OCI-LY7 (cell line): ENCODE measurements around the gene GGCX. TPM values are rescaled to one million over a fixed set of nuclear protein-coding genes. Genes with fewer than 3 reads are reported as not detected.

Experiments used
- BruUV-seq: library from RNA; stranded (reverse); fragments of 400-500 nt; replicated peaks from 2 replicates; lab custom pipeline; 2021; lab: Mats Ljungman, UMichigan
- CTCF ChIA-PET: fragments of 300-600 bp; sonication (Branson Sonifier 250); formaldehyde crosslinking; loops from one replicate; lab custom pipeline; 2022; ENCODE audit warnings: antibody characterized with exemption; ENCODE audit not compliant: unreplicated experiment; lab: Charles Lee
- POLR2A ChIA-PET: fragments of 300-600 bp; sonication (Branson Sonifier 250); formaldehyde crosslinking; loops from one replicate; lab custom pipeline; 2022; ENCODE audit warnings: antibody characterized with exemption; lab: Charles Lee
- DNase-seq: peaks from one replicate; pipeline ENCODE4 v3.0.0-alpha.2; 2015; ENCODE audit warnings: low spot score
- H2AFZ ChIP-seq: fragments of 200-600 bp; sonication (generic), shearing (Covaris generic); 2 replicates; pipeline ENCODE4 v1.6.1; 2014; ENCODE audit warnings: mild to moderate bottlenecking, antibody characterized with exemption, low read length, moderate library complexity
- H3K27ac ChIP-seq: fragments of 200-600 bp; sonication (generic); 2 replicates; pipeline ENCODE4 v1.5.1; 2014; ENCODE audit warnings: mixed run types, low read depth, mild to moderate bottlenecking, moderate library complexity, low read length, inconsistent platforms; ENCODE audit not compliant: poor library complexity, severe bottlenecking
- H3K36me3 ChIP-seq: fragments of 200-600 bp; sonication (generic); 2 replicates; pipeline ENCODE4 v1.6.1; 2014; ENCODE audit warnings: mild to moderate bottlenecking, antibody characterized with exemption, low read length, moderate library complexity, mixed read lengths; ENCODE audit not compliant: insufficient read depth
- H3K4me1 ChIP-seq: fragments of 200-600 bp; sonication (generic); 2 replicates; pipeline ENCODE4 v1.5.1; 2014; ENCODE audit warnings: mild to moderate bottlenecking, low read length; ENCODE audit not compliant: insufficient read depth, poor library complexity, severe bottlenecking
- H3K4me2 ChIP-seq: fragments of 200-600 bp; sonication (generic); 2 replicates; pipeline ENCODE4 v1.6.1; 2014; ENCODE audit warnings: mild to moderate bottlenecking, low read length
- H3K4me3 ChIP-seq: fragments of 200-600 bp; sonication (generic); 2 replicates; pipeline ENCODE4 v1.5.1; 2014; ENCODE audit warnings: mild to moderate bottlenecking, low read depth, low read length; ENCODE audit not compliant: poor library complexity, severe bottlenecking
- H3K79me2 ChIP-seq: fragments of 200-600 bp; sonication (generic); 2 replicates; pipeline ENCODE4 v1.6.1; 2016; ENCODE audit warnings: low read depth, mild to moderate bottlenecking, low read length, moderate library complexity, mixed read lengths; ENCODE audit not compliant: insufficient read depth
- H3K9me2 ChIP-seq: fragments of 200-600 bp; sonication (generic); 2 replicates; pipeline ENCODE4 v1.6.1; 2016; ENCODE audit warnings: mild to moderate bottlenecking, low read length, mixed read lengths; ENCODE audit not compliant: insufficient read depth
- H3K9me3 ChIP-seq: fragments of 200-600 bp; sonication (generic); 2 replicates; pipeline ENCODE4 v1.6.1; 2014; ENCODE audit warnings: mild to moderate bottlenecking, mixed run types, low read length, mixed read lengths
- H4K20me1 ChIP-seq: fragments of 200-600 bp; sonication (generic); 2 replicates; pipeline ENCODE4 v1.6.1; 2014; ENCODE audit warnings: mild to moderate bottlenecking, antibody characterized with exemption, low read length, moderate library complexity, mixed read lengths; ENCODE audit not compliant: insufficient read depth
- EZH2phosphoT487 ChIP-seq: fragments of 200-600 bp; sonication (generic); IDR thresholded peaks from 2 replicates; pipeline ENCODE4 v1.6.1; 2018; ENCODE audit warnings: low read depth, borderline replicate concordance, mild to moderate bottlenecking, mixed run types, antibody characterized with exemption, low read length, moderate library complexity, mixed read lengths
- intact Hi-C: fragments of 100-400 bp; cut with micrococcal nuclease; formaldehyde crosslinking; loops from one replicate; pipeline ENCODE4 v1.10.0; 2022; ENCODE audit not compliant: unreplicated experiment
- total RNA-seq, 2 experiments: library from RNA; depleted of rRNA in 1 of 2; stranded (reverse); fragments of >200 nt in 1 of 2; shearing (Covaris generic) in 1 of 2; gene quantifications; 2 replicates each; pipeline ENCODE4 v1.2.3, GENCODE V29; 2014 to 2022
- TF ChIP-seq, protein P1 (sequence below): fragments of 200-600 bp; sonication (generic); conservative IDR thresholded peaks from 2 replicates; pipeline ENCODE4 v1.5.1; 2014; ENCODE audit warnings: mild to moderate bottlenecking, antibody characterized with exemption, low read length, moderate library complexity, mixed read lengths

The GGCX gene
- total RNA-seq, 2 experiments from 2014 or later, result 32.5 to 33.3 TPM

DNA sequence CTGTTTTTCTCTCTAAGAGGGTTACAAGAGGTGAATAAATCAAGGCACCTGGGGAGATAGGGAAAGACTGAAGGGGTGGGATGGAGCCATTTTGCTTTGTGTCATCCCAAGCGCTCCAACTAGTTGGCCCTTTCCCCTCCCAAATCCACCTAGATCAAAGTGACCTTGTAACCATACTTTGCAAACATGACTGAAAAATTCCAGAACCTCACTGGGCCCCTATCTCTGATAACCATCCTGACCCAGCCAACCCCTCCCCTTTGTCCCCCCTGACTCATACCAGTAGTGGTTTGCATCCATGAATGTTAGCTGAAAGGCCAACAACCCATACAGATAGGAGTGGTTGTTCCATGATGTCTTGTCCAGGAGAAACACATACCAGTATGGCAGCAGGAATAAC, 3.1 kb downstream of the GGCX start:
- Histone ChIP-seq H3K9me2 (no peaks in the 10 kb centered on the region), H3K4me2 (no peak overlapping the region), H3K79me2 (peaks cover 13% of the 10 kb centered on the region), H3K4me3 (no peak overlapping the region), H3K4me1 (peaks cover 16% of the 10 kb centered on the region), H3K27ac (no peak overlapping the region), H3K9me3 (no peaks in the 10 kb centered on the region), H4K20me1 (no peaks in the 10 kb centered on the region), H2AFZ (no peak overlapping the region), H3K36me3 (peaks cover 49% of the 10 kb centered on the region)
- no TSS peak for BruUV-seq
- POLR2A ChIA-PET, result interaction anchor here (1.2 to 1.8 kb wide), 2 partner anchors 9 to 12 kb away, joined by 3 to 7 read pairs; no protein-coding TSS in a partner anchor
- DNase-seq, result no peak
- intact Hi-C loops, result no loop called here
- no peak for TF ChIP-seq EZH2phosphoT487
- TF ChIP-seq, protein P1, sequence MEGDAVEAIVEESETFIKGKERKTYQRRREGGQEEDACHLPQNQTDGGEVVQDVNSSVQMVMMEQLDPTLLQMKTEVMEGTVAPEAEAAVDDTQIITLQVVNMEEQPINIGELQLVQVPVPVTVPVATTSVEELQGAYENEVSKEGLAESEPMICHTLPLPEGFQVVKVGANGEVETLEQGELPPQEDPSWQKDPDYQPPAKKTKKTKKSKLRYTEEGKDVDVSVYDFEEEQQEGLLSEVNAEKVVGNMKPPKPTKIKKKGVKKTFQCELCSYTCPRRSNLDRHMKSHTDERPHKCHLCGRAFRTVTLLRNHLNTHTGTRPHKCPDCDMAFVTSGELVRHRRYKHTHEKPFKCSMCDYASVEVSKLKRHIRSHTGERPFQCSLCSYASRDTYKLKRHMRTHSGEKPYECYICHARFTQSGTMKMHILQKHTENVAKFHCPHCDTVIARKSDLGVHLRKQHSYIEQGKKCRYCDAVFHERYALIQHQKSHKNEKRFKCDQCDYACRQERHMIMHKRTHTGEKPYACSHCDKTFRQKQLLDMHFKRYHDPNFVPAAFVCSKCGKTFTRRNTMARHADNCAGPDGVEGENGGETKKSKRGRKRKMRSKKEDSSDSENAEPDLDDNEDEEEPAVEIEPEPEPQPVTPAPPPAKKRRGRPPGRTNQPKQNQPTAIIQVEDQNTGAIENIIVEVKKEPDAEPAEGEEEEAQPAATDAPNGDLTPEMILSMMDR, result no peak
- CTCF ChIA-PET, result no interaction called here

DNA sequence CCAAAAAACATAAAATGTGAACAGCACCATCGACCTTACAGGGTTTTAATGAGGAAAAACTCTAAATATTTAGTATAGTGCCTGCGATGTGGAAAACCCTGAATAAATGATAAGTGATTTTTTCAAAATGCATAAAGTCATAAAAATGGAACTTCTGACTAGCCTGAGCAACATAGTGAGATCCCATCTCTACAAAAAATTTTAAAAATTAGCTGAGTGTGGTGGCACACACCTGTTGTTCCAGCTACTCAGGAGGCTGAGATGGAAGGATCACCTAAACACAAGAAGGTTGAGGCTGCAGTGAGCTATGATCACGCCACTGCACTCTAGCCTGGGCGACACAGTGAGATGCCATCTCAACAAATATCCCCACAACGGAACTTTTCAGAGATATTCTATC, 4.2 kb downstream of the GGCX start:
- H3K36me3 ChIP-seq, result peaks cover 59% of the 10 kb centered on the region
- no peak overlapping the region for H3K4me2 ChIP-seq
- no TSS peak for BruUV-seq
- intact Hi-C loops, result no loop called here
- no peaks in the 10 kb centered on the region for H3K9me2 ChIP-seq
- DNase-seq, result no peak
- ChIA-PET CTCF (interaction anchor here (1.5 kb wide), 1 partner anchor 11 kb away, joined by 3 read pairs; no protein-coding TSS in a partner anchor), POLR2A (interaction anchor here (1.1 to 1.9 kb wide), 6 partner anchors 12 to 150 kb away, joined by 3 to 6 read pairs (median 4); partner anchors contain the start of gene RNF181)
- no peak overlapping the region for H3K27ac ChIP-seq
- H3K4me1 ChIP-seq, result peaks cover 10% of the 10 kb centered on the region
- no peak overlapping the region for H2AFZ ChIP-seq
- no peak overlapping the region for H3K4me3 ChIP-seq
- TF ChIP-seq EZH2phosphoT487, result no peak
- TF ChIP-seq, protein P1, result no peak
- H4K20me1 ChIP-seq, result no peaks in the 10 kb centered on the region
- no peaks in the 10 kb centered on the region for H3K9me3 ChIP-seq
- peaks cover 13% of the 10 kb centered on the region for H3K79me2 ChIP-seq

DNA sequence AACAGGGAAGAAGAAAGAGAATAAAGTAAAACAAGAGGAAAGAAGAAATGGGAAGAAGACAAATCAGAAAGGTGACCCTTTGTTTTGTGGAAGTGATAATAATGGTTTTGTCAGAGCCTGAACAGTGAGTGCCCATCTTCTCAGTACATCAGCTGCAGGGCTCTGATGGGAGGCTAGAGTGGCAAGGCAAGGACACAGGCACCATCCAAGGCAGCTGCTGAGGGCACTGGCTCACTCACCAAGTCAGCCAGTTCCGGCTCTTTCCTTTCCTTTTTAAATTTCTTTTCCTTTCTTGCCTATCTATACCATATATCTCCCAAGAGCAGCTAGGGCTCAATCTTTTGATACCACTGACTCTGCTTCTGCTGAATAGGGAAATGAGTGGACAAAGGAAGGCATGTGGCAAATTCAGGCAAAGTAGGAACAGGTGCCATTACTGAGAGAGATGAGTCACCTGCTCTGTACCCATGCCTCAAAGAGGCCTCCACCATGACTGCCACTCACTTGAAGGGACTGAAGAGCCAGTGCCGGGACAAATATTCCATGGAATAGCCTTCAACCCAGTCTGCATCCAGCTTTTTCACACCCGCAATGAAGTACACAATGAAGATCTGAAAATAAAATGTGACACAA, 6.2 kb downstream of the GGCX start:
- Histone ChIP-seq H3K4me2 (no peak overlapping the region), H3K27ac (no peak overlapping the region), H4K20me1 (no peaks in the 10 kb centered on the region), H2AFZ (no peak overlapping the region), H3K4me3 (no peak overlapping the region), H3K9me2 (no peaks in the 10 kb centered on the region), H3K36me3 (peaks cover 78% of the 10 kb centered on the region), H3K4me1 (peaks cover 2% of the 10 kb centered on the region), H3K79me2 (peaks cover 4% of the 10 kb centered on the region), H3K9me3 (no peaks in the 10 kb centered on the region)
- no peak for TF ChIP-seq EZH2phosphoT487
- TF ChIP-seq, protein P1, result no peak
- intact Hi-C loops, result no loop called here
- DNase-seq, result no peak
- CTCF ChIA-PET, result no interaction called here
- POLR2A ChIA-PET, result interaction anchor here (1.5 to 1.6 kb wide), 2 partner anchors 9 to 16 kb away, joined by 3 to 5 read pairs; partner anchors contain the start of gene MAT2A
- BruUV-seq, result no TSS peak
